ENCODE data around the gene FOXP1. TPM values are rescaled to one million over a fixed set of nuclear protein-coding genes. Genes with fewer than 3 reads are reported as not detected.

Gene FOXP1
- polyA plus RNA-seq, 1 donor from 2014 or later, result 5.6 TPM

- TF ChIP-seq EZH2 (IDR thresholded peaks at IDR 0.05; ENCODE audit: borderline replicate concordance, insufficient read depth, low read length, poor library complexity, severe bottlenecking) (no peak), REST (IDR thresholded peaks at IDR 0.05; ENCODE audit: borderline replicate concordance) (no peak), CTCF (IDR thresholded peaks at IDR 0.05; ENCODE audit: poor library complexity, severe bottlenecking) (no peak), TAF1 (IDR thresholded peaks at IDR 0.05; ENCODE audit: low read depth) (no peak), EP300 (conservative IDR thresholded peaks at IDR 0.05; ENCODE audit: poor library complexity, severe bottlenecking) (no peak), MXI1 (conservative IDR thresholded peaks at IDR 0.05; ENCODE audit: poor library complexity, severe bottlenecking) (no peak), SMC3 (conservative IDR thresholded peaks at IDR 0.05; ENCODE audit: poor library complexity) (no peak), POLR2AphosphoS5 (IDR thresholded peaks at IDR 0.05) (no peak), RAD21 (conservative IDR thresholded peaks at IDR 0.05) (no peak)
- H3K36me3 ChIP-seq (ENCODE audit: insufficient read depth, low read length), result no peaks in the 10 kb centered on the region
- no peaks in the 10 kb centered on the region for H3K27me3 ChIP-seq (ENCODE audit: insufficient read depth, low read depth, low read length)
- no peaks in the 10 kb centered on the region for H3K9me3 ChIP-seq (ENCODE audit: low read length)
- H3K4me2 ChIP-seq (ENCODE audit: low read length), result no peak overlapping the region
- H3K9ac ChIP-seq (ENCODE audit: low read length), result no peak overlapping the region
- H4K20me1 ChIP-seq (ENCODE audit: insufficient read depth), result no peaks in the 10 kb centered on the region
- no peak overlapping the region for H2AFZ ChIP-seq (ENCODE audit: low read depth, low read length)
- no peaks in the 10 kb centered on the region for H3K9me2 ChIP-seq (ENCODE audit: insufficient read depth, low read length)
- H3F3A ChIP-seq (ENCODE audit: insufficient read depth, low read length, poor library complexity, severe bottlenecking), result peaks cover 4% of the 10 kb centered on the region
- no peaks in the 10 kb centered on the region for H3K79me2 ChIP-seq (replicated peaks; ENCODE audit: insufficient read depth, low read length)
- no peak overlapping the region for H3K4me3 ChIP-seq (ENCODE audit: low read length)
- no peak overlapping the region for H3K27ac ChIP-seq (ENCODE audit: low read length)
Observed at GRCh38 chr3:71225951-71226564, 357.5 kb downstream of the FOXP1 start.

GRCh38 chr3:71225002-71225684 lies 358.4 kb downstream of the FOXP1 start:
- no peaks in the 10 kb centered on the region for H4K20me1 ChIP-seq (ENCODE audit: insufficient read depth)
- H3K27me3 ChIP-seq (ENCODE audit: insufficient read depth, low read depth, low read length), result no peaks in the 10 kb centered on the region
- H3K79me2 ChIP-seq (replicated peaks; ENCODE audit: insufficient read depth, low read length), result no peaks in the 10 kb centered on the region
- H2AFZ ChIP-seq (ENCODE audit: low read depth, low read length), result no peak overlapping the region
- no peak for TF ChIP-seq CTCF (IDR thresholded peaks at IDR 0.05; ENCODE audit: poor library complexity, severe bottlenecking)
- TF ChIP-seq POLR2AphosphoS5 (IDR thresholded peaks at IDR 0.05), result peak; percentile 43
- H3K4me3 ChIP-seq (ENCODE audit: low read length), result no peak overlapping the region
- H3K9ac ChIP-seq (ENCODE audit: low read length), result no peak overlapping the region
- no peaks in the 10 kb centered on the region for H3K9me3 ChIP-seq (ENCODE audit: low read length)
- H3K27ac ChIP-seq (ENCODE audit: low read length), result no peak overlapping the region
- no peaks in the 10 kb centered on the region for H3K36me3 ChIP-seq (ENCODE audit: insufficient read depth, low read length)
- H3K9me2 ChIP-seq (ENCODE audit: insufficient read depth, low read length), result no peaks in the 10 kb centered on the region
- H3K4me2 ChIP-seq (ENCODE audit: low read length), result no peak overlapping the region
- H3F3A ChIP-seq (ENCODE audit: insufficient read depth, low read length, poor library complexity, severe bottlenecking), result peaks cover 1% of the 10 kb centered on the region
